ENCODE data around the gene DDI2.

The DDI2 gene

DNA sequence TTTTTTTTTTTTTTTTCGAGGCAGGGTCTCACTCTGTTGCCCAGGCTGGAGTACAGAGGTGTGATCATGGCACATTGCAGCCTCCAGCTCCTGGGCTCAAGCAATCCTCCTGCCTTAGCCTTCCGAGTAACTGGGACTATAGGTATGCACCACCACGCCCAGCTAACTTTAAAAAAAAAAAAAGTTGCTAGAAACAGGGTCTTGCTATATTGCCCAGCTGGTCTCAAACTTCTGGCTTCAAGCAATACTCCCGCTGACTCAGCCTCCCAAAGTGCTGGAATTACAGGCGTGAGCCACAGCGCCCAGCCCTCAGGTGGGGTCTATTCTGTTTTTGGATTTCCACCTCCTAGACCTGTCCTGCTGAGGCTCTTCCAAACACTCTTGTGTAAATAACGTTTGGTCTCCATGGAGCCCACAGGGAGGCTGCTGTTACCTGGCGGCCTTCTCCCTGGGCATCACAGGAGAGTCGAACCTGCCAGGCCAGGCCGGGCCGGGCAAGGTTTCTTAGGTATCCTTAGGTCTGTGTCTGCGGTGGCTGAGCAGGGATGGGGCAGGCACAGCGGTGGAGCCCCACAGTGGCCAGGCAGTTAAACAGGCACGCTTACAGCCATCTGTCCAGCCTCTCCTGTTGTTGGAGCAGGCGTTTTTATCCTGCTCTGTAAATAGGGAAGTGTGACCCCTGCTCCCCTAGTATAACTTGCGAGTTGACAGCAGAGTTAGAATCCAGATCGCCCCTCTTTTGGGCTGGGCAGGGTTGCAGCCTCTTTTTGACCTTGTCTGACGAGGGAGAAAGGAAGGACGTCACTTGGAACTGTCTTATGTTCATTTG lies 85.7 kb downstream of the DDI2 start:
- DNase-seq (ENCODE audit: low read depth), result peak; percentile 24

DNA sequence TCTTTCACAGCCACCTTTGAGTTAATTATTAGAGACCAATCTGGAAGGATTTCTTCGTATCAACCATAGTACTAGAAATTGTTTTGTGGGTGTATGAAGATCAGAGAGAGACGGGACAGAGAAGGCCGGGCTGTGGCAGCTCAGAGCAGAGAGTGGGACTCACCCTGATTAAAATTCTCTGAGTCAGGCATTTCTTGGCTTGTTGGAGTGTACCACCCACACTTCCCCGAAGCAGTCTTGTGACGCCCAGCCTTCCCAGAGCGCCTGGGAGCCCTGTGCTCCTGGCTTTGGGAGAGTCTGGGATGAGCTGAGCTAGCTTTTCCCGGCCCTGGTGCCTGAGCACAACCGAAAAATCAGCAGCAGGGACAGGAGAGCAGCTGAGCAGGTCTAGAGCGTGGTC lies 86.3 kb downstream of the DDI2 start:
- peak; percentile 82 for DNase-seq (ENCODE audit: low read depth)

DNA sequence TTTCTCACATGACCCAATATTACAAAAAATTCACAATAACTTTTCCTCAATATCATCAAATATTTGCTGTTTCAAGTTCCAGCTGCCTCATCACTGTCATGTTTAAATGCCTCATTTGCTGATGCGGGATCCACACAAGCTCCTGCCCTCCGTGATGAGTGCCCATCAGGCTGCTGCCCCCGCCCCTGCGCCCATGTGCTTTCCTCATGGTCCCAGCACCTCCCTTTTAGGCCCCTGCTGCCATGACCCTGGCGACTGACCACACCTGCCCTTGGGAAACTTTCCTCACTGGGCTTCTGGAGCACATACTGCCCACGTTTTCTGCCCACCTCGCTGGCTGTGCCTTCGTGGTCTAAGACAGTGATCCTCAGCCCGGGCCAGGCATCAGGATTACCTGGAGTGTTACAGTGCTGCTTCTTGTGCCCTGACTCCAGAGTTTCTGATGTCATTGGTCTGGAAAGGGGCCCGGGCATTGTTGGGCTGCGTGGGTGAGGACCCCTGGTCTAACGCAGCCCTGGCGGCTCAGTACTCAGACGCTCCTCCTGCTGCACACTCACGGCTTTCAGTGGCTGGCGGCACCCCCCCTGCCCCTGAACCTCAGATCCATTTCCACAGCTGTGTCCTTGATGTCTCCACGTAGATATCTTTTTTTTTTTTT lies 87.4 kb downstream of the DDI2 start:
- no peak for DNase-seq (ENCODE audit: low read depth)

DNA sequence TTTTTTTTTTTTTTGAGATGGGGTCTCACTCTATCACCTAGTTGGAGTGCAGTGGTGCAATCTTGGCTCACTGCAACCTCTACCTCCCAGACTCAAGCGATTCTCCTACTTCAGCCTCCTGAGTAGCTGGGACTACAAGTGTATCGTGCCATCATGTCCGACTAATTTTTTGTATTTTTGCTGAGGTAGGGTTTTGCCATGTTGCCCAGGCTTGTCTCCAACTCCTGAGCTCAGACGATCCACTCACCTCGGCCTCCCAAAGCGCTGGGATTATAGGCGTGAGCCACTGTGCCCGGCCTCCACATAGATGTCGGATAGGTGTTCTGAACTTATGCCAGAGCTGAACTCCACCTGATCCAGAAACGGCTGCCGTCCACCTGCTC lies 87.9 kb downstream of the DDI2 start:
- no peak for DNase-seq (ENCODE audit: low read depth)

DNA sequence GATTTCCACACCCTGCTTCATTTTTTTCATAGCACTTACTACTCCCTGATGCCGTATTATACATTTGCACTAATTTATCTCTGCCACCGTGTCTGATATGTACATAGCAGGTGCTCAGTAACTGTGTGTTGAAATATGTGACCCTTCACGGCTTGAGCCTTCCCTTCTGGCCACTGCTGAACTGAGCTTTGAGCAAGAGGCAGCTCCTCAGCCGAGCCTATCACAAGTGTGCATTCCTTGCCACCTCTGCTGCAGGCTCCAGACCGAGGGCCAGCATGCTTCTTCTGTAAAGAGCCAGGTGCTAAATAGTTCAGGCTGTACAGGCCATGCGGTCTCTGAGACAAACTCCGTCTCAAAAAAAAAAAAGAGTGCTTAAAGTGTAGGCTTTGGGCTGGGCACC lies 89.5 kb downstream of the DDI2 start:
- no peak for DNase-seq (ENCODE audit: low read depth)

DNA sequence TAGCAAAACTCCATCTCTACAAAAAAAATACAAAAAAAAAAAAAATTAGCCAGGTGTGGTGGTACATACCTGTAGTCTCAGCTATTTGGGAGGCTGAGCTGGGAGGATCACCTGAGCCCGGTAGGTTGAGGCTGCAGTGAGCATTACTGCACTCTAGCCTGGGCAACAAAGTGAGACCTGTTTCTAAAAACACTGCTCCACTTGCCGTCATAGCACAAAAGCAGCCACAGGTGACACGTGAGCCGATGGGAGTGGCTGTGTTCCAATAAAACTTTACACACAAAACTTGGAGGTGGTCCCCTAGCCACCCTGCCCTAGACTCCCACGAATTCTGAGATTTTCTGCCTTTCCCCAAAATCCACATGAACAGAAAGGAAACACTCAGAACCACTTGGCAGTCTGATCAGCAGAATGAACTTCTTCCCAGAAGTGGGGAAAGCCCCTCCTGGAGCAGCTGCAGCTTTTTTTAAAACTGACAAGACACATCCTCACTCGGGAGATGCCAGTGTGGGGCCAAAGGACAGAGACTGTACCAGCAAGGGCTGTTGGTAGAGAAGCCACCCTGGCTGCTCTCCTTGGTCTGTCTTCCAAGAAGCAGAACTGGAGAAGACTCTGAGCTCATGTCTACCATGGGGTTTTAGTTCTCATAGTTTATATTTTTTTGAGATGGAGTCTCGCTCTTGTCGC lies 90.1 kb downstream of the DDI2 start:
- no peak for DNase-seq (ENCODE audit: low read depth)

DNA sequence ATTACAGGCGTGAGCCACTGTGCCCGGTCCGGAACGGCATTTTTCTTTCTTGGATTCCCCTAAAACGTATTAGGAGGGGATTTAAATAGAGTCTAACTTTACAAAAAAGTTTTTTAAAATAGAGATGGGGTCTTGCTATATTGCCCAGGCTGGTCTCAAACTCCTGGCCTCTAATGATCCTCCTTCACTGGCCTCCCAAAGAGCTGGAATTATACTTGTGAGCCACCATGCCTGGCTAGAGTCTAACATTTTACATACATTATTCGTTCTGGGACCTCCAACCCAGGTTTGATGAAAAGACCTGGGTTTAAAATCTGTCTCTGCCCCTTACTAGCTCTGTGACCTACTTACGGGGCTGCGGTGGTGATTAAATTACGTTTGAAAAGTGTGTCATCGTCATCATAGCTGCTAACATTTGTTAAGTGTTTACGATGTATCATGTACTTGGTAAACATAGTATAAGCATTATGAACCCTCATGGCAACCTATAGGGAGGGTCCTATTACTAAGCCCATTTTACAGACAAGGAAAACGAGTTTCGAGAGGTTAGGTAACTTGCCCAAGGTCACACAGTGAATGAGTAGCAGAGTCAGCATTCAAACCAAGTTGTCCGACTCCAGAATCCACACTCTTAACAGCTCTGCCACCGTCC lies 91.4 kb downstream of the DDI2 start:
- DNase-seq (ENCODE audit: low read depth), result no peak

DNA sequence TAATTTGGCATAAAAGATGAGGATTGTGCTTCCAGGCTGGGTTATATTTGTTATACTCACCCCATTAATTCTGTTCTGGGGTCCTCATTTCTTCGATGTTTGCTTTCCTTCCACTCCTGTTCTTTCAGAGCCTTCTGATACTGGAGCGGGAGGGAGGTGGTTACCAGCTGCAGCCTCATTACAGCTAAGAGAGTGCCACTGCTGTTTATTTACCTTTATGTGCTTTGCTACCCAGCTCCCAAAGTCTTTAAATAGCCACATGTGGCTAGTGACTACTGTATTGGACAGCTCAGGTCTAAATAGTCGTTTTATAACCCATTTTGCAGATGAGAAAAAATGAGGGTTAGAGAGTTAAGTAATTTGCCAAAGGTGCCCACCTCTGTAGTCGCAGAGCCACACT lies 92.0 kb downstream of the DDI2 start:
- DNase-seq (ENCODE audit: low read depth), result no peak

DNA sequence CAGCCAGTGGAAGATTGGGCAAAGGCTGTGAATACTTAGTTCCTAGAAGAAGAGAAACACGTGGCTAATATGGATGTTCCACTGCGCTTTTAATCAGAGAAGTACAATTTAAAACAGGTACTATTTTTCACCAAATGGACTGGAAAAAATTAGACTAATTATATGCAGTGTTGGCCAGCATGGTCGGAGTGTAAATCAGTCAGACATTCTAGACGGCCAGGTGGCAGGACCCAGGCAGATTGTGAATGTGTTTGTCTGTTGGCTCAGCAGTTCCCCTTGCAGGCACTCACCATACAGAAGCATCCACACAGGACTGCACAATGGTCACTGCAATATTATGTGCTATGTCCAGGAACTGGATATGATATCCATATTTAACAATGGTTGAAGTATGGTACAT lies 94.9 kb downstream of the DDI2 start:
- DNase-seq (ENCODE audit: low read depth), result no peak

DNA sequence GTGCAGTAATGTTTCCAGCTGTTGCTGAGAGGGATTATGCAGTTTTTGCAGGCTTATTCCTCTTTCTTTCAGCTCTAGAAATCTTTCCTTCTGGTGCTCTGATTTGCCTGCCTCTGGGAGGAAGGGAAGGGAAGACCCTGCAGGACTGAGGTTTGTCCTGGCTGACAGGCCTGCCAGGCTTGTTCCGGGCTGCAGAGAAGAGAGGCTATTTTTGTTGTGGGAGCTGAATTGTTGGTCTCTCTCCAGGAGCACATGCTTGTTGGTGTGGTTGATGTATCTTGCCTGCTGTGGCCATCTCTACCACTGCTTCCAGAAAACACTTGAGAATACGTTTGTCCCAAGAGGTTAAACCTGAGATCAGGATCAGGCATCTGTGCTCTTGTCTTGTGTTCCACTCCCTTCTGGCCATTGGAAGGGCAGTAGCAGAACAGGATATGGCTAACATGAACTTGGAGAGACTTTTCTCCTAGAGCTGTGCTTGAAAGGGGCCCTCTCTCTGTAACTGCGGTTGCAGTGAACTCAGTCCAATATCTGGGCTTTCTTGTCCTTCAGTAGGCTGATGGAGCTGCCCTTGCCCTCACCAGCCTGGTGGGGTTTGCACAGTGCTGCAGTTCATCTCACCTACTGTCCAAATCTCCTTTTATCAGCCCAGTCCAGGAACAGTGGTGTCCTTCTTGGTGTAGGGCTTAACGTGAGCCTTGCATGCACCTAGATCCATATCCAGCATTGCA lies 97.3 kb downstream of the DDI2 start:
- no peak for DNase-seq (ENCODE audit: low read depth)

DNA sequence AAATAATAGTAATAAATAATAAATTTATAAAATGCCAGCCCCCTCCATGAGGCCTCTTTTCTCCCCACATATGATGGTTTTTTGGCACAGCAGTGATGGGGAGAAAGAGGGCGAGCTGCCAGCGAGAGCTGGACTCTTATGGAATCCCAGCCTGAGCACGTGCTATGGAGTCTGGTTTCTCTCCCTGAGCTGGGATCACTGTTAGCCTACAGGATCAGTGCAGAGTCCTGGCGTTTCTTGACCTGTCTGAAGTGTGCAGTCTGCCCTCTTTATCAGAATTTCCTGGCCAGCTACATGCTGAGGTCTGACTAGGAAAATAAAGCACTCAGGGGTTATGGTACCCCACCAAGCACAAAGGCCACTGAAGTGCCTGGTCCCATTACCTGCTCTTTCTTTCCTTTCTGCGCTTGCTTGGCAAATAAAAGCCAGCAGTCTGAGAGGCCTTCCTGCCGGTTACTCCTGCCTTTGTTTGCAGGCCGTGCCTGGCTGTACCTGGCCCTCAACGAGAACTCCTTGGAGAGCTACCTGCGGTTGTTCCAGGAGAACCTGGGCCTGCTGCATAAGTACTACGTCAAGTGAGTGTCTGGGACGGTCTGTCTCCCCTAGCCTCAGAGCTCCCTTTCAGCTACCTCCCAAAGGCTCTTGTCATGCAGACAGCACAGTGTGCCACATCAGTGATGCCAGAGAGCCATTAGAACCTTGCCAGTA lies 100.3 kb downstream of the DDI2 start:
- no peak for DNase-seq (ENCODE audit: low read depth)

DNA sequence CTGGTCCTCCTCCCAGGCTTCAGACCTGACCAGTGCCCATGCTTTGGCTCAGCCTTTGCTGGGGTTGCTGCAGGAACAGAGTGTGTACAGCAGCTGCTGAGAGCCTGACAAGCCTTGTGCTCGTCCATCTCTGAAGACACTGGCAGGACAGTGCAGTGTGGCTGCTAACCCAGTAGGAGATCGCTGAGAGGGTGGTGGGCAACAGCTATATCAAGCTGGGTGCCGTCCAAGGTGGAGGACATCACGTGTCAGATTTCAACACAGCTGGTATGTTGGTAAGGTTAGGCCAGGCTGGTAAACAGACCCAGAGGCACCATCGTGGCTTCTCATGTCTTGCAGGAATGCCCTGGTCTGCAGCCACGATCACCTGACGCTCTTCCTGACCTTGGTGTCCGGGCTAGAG lies 100.9 kb downstream of the DDI2 start:
- DNase-seq (ENCODE audit: low read depth), result no peak
